ENCODE measurements around the gene PLEKHG2.

PLEKHG2 gene

GRCh38 chr19:39405261-39405957 lies 7.1 kb upstream of the PLEKHG2 start:
- Histone ChIP-seq H3K27me3 (ENCODE audit: insufficient read depth, insufficient read length) (no peaks in the 10 kb centered on the region), H3K4me3 (ENCODE audit: insufficient read length, low read depth) (no peak overlapping the region), H3K9me3 (ENCODE audit: insufficient read depth, low read length) (no peaks in the 10 kb centered on the region), H3K36me3 (ENCODE audit: insufficient read depth, insufficient read length, low read length) (peaks cover 10% of the 10 kb centered on the region), H3K4me1 (ENCODE audit: insufficient read depth, insufficient read length) (peaks cover 15% of the 10 kb centered on the region), H3K9ac (ENCODE audit: insufficient read length, low read depth) (peak overlapping the region; percentile 42)
- TF ChIP-seq ZNF274 (IDR thresholded peaks at IDR 0.05; ENCODE audit: low read depth, low read length) (no peak), YY1 (IDR thresholded peaks at IDR 0.05; ENCODE audit: insufficient read depth, insufficient read length) (no peak), SUZ12 (IDR thresholded peaks at IDR 0.05; ENCODE audit: extremely low read depth, insufficient read depth, insufficient read length) (no peak)
- no peak for DNase-seq (ENCODE audit: low read depth, low spot score)

GRCh38 chr19:39405958-39406655 lies 6.4 kb upstream of the PLEKHG2 start:
- peaks cover 15% of the 10 kb centered on the region for H3K4me1 ChIP-seq (ENCODE audit: insufficient read depth, insufficient read length)
- no peak overlapping the region for H3K9ac ChIP-seq (ENCODE audit: insufficient read length, low read depth)
- H3K4me3 ChIP-seq (ENCODE audit: insufficient read length, low read depth) = peak overlapping the region; percentile 28
- no peak for TF ChIP-seq YY1 (IDR thresholded peaks at IDR 0.05; ENCODE audit: insufficient read depth, insufficient read length)
- no peak for TF ChIP-seq SUZ12 (IDR thresholded peaks at IDR 0.05; ENCODE audit: extremely low read depth, insufficient read depth, insufficient read length)
- H3K36me3 ChIP-seq (ENCODE audit: insufficient read depth, insufficient read length, low read length) = peaks cover 10% of the 10 kb centered on the region
- no peaks in the 10 kb centered on the region for H3K27me3 ChIP-seq (ENCODE audit: insufficient read depth, insufficient read length)
- DNase-seq (ENCODE audit: low read depth, low spot score) = no peak
- H3K9me3 ChIP-seq (ENCODE audit: insufficient read depth, low read length) = no peaks in the 10 kb centered on the region

- Histone ChIP-seq H3K27me3 (ENCODE audit: insufficient read depth, insufficient read length) (no peaks in the 10 kb centered on the region), H3K9ac (ENCODE audit: insufficient read length, low read depth) (peak within 1 kb of the TSS; percentile 87), H3K9me3 (ENCODE audit: insufficient read depth, low read length) (no peaks in the 10 kb centered on the region), H3K4me3 (ENCODE audit: insufficient read length, low read depth) (peak within 1 kb of the TSS; percentile 82), H3K36me3 (ENCODE audit: insufficient read depth, insufficient read length, low read length) (peaks cover 10% of the 10 kb centered on the region), H3K4me1 (ENCODE audit: insufficient read depth, insufficient read length) (peaks cover 16% of the 10 kb centered on the region)
- TF ChIP-seq SUZ12 (IDR thresholded peaks at IDR 0.05; ENCODE audit: extremely low read depth, insufficient read depth, insufficient read length) (no peak), ZNF274 (IDR thresholded peaks at IDR 0.05; ENCODE audit: low read depth, low read length) (no peak), YY1 (IDR thresholded peaks at IDR 0.05; ENCODE audit: insufficient read depth, insufficient read length) (no peak)
- no peak for DNase-seq (ENCODE audit: low read depth, low spot score)
These were observed 5.6 kb upstream of the PLEKHG2 start, which contains the start of gene ZFP36 for GRCh38 chr19:39406656-39407409. TSS of gene ZFP36 (plus strand) at chr19:39406847. CDS start at chr19:39406905, 58 bp downstream.

GRCh38 chr19:39407410-39407659 lies 5.1 kb upstream of the PLEKHG2 start:
- TF ChIP-seq SUZ12 (IDR thresholded peaks at IDR 0.05; ENCODE audit: extremely low read depth, insufficient read depth, insufficient read length) (no peak), YY1 (IDR thresholded peaks at IDR 0.05; ENCODE audit: insufficient read depth, insufficient read length) (no peak), ZNF274 (IDR thresholded peaks at IDR 0.05; ENCODE audit: low read depth, low read length) (no peak)
- Histone ChIP-seq H3K36me3 (ENCODE audit: insufficient read depth, insufficient read length, low read length) (peaks cover 10% of the 10 kb centered on the region), H3K27me3 (ENCODE audit: insufficient read depth, insufficient read length) (no peaks in the 10 kb centered on the region), H3K9me3 (ENCODE audit: insufficient read depth, low read length) (no peaks in the 10 kb centered on the region), H3K4me1 (ENCODE audit: insufficient read depth, insufficient read length) (peaks cover 13% of the 10 kb centered on the region), H3K9ac (ENCODE audit: insufficient read length, low read depth) (peak overlapping the region; percentile 87), H3K4me3 (ENCODE audit: insufficient read length, low read depth) (peak overlapping the region; percentile 82)
- no peak for DNase-seq (ENCODE audit: low read depth, low spot score)

GRCh38 chr19:39407660-39408391 lies 4.6 kb upstream of the PLEKHG2 start:
- Histone ChIP-seq H3K27me3 (ENCODE audit: insufficient read depth, insufficient read length) (no peaks in the 10 kb centered on the region), H3K36me3 (ENCODE audit: insufficient read depth, insufficient read length, low read length) (peaks cover 10% of the 10 kb centered on the region), H3K9me3 (ENCODE audit: insufficient read depth, low read length) (no peaks in the 10 kb centered on the region), H3K9ac (ENCODE audit: insufficient read length, low read depth) (no peak overlapping the region), H3K4me1 (ENCODE audit: insufficient read depth, insufficient read length) (peaks cover 11% of the 10 kb centered on the region), H3K4me3 (ENCODE audit: insufficient read length, low read depth) (peak overlapping the region; percentile 82)
- no peak for TF ChIP-seq SUZ12 (IDR thresholded peaks at IDR 0.05; ENCODE audit: extremely low read depth, insufficient read depth, insufficient read length)
- no peak for TF ChIP-seq YY1 (IDR thresholded peaks at IDR 0.05; ENCODE audit: insufficient read depth, insufficient read length)
- no peak for TF ChIP-seq ZNF274 (IDR thresholded peaks at IDR 0.05; ENCODE audit: low read depth, low read length)
- DNase-seq (ENCODE audit: low read depth, low spot score) = no peak

GRCh38 chr19:39408392-39409207 lies 3.9 kb upstream of the PLEKHG2 start:
- Histone ChIP-seq H3K36me3 (ENCODE audit: insufficient read depth, insufficient read length, low read length) (peaks cover 10% of the 10 kb centered on the region), H3K4me1 (ENCODE audit: insufficient read depth, insufficient read length) (peaks cover 11% of the 10 kb centered on the region), H3K9me3 (ENCODE audit: insufficient read depth, low read length) (no peaks in the 10 kb centered on the region), H3K27me3 (ENCODE audit: insufficient read depth, insufficient read length) (no peaks in the 10 kb centered on the region), H3K9ac (ENCODE audit: insufficient read length, low read depth) (peak overlapping the region; percentile 10), H3K4me3 (ENCODE audit: insufficient read length, low read depth) (no peak overlapping the region)
- no peak for DNase-seq (ENCODE audit: low read depth, low spot score)
- TF ChIP-seq SUZ12 (IDR thresholded peaks at IDR 0.05; ENCODE audit: extremely low read depth, insufficient read depth, insufficient read length) = no peak
- no peak for TF ChIP-seq YY1 (IDR thresholded peaks at IDR 0.05; ENCODE audit: insufficient read depth, insufficient read length)
- no peak for TF ChIP-seq ZNF274 (IDR thresholded peaks at IDR 0.05; ENCODE audit: low read depth, low read length)
